Testis (tissue), 2 donors: ENCODE measurements around the gene OSBPL9.

Experiments used
- CTCF ChIP-seq, 3 experiments: fragments of 450-650 bp in 2 of 3; fragments of 200-600 bp in 1 of 3; sonication (generic) in 1 of 3; IDR thresholded peaks; one replicate each; pipeline ENCODE4 v1.5.1; 2016 to 2019; ENCODE audit warnings: antibody characterized with exemption in 3 of 3, mild to moderate bottlenecking in 2 of 3, moderate library complexity in 1 of 3
- POLR2A ChIP-seq: fragments of 450-650 bp; IDR thresholded peaks from one replicate; pipeline ENCODE4 v1.6.1; 2017; ENCODE audit warnings: antibody characterized with exemption, mild to moderate bottlenecking, moderate library complexity

- TF ChIP-seq CTCF (IDR thresholded peaks at IDR 0.05) (no peak), POLR2A (no peak)
Observed at GRCh38 chr1:51708911-51709760, 92.2 kb downstream of the OSBPL9 start.
